HG03354 (cell line): Measurements from ENCODE around the gene A4GALT.
A peak's percentile ranks its signal among the peaks of the same experiment; 100 is the strongest.
"Not testable (repeated sequence)": the region's sequence is repeated elsewhere in the genome, so short reads cannot be mapped to it uniquely, and the experiment has no call there.

Source experiments
- ATAC-seq: cut with Tn5 transposase; IDR thresholded peaks from one replicate; pipeline ENCODE4 v1.9.1; 2021; ENCODE audit warnings: mild to moderate bottlenecking; ENCODE audit not compliant: unreplicated experiment, poor library complexity, severe bottlenecking

Gene A4GALT

DNA sequence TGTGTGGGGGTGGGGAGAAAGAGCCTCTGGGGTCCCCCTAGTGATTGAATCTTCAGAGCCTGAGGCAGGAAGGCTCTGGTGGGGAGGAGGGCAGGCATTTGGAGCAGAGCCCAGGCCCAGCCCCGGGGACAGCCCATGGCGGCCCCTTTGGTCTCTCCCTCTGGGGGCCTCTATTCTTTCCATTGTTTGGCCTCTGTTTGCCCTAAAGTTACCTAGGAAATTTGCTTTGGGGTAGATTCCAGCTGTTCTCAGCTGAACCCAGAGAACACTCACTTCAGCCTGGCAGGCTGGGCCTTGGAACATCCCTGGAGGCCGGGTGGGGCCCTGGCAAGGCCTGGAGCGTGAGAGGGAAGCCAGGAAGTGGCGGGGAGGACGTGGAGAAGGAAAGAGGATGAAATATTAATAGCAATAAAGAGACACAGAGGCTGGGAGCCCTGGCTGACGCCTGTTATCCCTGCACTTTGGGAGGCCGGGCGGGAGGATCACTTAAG lies 22.9 kb upstream of the A4GALT start:
- ATAC-seq, result no peak

DNA sequence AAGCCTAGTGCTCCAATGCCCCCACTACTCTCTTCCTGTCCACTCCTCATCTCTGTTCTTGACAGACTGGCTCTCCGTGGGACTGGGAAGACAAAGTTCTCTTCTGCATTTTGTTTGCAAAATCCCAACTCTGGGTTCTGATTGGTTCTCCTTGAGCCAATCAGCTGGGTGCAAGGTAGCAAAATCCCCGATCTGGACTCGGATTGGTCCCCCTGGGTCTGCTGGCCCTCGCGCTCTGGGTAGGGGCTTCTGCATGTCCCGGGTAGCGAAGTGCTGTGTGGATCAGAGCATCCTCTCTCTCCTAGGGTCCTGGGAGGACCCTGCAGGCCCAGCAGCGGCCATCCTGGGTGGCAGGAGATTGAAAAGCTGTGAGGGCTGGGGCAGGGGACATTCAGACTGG lies 22.3 kb upstream of the A4GALT start:
- ATAC-seq, result no peak

DNA sequence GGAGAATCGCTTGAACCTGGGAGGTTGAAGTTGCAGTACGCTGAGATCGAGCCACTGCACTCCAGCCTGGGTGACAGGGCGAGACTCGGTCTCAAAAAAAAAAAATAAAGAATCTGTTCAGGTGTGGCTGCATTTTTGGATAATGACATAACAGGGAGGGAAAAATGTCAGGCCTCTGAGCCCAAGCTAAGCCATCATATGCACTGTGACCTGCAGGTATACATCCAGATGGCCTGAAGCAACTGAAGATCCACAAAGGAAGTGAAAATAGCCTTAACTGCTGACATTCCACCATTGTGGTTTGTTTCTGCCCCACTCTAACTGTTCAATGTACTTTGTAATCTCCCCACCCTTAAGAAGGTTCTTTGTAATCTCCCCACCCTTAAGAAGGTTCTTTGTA lies 19.6 kb upstream of the A4GALT start:
- ATAC-seq, result not testable (repeated sequence)

DNA sequence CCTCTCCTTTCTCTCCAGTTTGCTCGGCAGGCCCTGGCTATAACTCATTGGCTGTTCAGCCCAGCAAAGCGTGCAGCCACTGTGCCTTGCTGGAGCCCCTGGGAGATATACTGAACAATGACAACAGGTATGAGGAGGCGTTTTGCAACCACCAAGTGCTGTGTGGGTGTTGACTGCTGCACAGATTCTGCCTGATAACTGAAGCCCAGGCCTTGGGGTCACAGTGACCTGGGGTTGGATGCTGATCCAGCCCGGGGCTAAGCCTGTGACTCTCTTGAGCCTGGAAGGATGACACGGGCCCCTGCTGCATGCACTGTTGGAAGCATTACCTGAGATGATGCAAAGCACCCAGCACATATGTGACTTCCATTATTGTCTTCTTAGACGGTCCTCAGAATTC lies 13.7 kb upstream of the A4GALT start:
- no peak for ATAC-seq

DNA sequence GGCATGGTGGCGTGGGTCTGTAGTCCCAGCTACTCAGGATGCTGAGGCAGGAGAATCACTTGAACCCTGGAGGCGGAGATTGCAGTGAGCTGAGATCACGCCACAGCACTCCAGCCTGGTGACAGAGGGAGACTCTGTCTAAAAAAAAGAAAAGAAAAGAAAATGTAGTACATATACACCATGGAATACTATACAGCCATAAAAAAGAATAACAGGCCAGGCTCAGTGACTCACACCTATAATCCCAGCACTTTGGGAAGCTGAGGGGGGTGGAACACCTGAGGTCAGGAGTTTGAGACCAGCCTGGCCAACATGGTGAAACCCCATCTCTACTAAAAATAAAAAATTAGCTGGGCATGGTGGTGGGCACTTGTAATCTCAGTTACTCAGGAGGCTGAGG lies 12.7 kb upstream of the A4GALT start:
- not testable (repeated sequence) for ATAC-seq

DNA sequence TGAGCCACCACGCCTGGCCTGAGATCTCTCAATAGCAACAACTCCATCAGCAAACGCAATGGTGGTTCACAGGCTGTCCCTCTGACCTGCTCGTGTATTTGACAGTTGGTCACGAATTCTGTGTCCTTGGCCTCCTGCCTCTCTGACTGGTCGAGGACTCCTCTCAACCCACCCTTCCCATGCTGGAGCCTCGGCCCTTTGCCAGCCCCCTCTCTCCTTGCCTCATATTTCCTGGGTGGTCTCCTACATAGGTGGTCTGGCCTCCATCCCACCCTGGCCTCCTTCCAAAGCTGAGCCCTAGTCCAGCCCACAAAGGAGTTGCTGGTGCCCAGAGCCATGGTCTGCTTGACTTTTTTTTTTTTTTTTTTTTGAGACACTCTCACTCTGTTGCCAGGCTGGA lies 11.4 kb upstream of the A4GALT start:
- ATAC-seq, result no peak

DNA sequence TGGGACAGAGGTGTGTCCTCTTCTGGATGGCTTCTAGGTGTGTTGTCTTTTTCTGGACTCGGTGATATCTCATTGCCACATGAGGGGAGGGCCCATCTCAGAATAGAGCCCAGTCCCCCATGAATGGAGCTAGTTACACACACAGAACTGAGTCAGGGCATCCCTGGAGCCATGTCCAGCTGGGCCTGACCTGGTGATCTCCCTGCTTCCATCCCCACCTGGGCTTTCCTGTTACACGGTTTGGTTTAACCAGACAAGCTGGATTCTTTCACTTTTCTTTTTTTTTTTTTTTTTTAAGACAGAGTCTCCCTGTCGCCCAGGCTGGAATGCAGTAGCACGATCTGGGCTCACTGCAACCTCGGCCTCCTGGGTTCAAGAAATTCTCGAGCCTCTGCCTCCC lies 6.1 kb upstream of the A4GALT start:
- ATAC-seq, result no peak

DNA sequence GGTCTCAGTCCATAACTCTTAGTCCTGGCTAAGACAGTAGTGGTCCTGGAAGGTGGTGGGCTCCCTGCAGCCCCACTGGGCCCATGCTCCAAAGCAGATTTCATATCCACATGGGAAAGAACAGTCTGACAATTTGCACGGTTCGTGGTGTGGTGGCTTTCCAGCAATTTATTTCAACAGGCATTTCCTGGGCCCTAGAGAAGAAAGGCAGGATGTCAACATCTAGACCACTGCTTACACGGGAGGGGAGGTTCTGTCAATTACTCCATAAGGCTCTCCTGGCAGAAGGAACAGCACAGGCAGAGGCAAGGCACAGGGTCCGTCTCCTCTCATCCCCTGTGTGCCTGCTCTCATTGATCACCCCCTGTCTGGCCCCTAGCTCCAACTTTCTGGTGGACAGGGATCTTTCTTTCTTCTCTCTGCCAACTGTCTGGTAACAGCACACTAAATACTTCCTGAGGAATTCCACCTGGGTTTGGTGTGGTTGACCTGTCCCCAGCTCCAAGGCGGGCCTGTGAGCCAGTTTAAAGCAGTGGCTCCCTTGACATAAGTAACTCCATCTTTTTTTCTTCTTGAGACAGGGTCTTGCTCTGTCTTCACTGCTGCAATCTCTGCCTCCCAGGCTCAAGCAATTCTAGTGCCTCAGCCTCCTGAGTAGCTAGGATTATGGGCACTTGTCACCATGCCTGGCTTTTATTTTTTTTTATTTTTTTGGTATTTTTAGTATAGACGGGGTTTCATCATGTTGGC lies 5.1 kb upstream of the A4GALT start:
- no peak for ATAC-seq

DNA sequence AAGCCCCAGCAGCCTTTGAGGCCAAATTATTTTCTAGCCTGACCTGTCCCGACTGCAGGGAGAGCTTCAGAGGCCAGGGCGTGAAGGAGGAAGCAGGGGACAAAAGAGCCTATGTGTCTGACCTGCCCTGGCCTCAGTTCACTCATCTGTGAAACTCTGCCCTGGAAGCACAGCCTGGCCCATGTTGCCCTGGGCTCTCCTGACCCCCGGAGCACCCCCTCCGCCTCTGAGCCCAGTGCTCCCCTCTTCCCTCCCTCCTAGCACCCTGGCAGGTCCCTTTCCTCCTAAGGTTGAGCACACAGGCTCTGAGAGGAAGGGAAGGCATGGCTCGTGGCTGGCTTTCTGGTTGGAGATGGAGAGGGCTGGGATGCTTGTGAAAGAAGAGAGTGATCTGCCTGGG lies 3.4 kb upstream of the A4GALT start:
- ATAC-seq, result no peak

DNA sequence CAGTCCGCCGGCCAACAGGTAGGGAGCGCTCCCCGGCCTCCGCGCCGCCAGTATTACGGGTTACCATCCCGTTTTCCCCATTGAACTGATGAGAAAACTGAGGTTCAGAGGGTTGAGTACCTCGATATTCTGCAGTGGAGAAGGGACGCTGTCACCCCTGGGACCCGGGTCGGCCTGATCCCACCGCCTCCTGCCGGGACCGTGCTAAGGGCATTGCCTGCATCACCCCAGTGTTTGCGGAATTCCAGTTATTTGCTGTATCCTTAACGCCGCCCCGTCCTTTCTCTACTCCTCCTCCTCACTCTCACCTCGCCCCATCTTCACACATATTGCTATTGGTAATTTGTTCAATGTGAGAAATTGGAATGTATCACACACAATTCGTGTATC lies 370 bp upstream of the A4GALT start:
- no peak for ATAC-seq

DNA sequence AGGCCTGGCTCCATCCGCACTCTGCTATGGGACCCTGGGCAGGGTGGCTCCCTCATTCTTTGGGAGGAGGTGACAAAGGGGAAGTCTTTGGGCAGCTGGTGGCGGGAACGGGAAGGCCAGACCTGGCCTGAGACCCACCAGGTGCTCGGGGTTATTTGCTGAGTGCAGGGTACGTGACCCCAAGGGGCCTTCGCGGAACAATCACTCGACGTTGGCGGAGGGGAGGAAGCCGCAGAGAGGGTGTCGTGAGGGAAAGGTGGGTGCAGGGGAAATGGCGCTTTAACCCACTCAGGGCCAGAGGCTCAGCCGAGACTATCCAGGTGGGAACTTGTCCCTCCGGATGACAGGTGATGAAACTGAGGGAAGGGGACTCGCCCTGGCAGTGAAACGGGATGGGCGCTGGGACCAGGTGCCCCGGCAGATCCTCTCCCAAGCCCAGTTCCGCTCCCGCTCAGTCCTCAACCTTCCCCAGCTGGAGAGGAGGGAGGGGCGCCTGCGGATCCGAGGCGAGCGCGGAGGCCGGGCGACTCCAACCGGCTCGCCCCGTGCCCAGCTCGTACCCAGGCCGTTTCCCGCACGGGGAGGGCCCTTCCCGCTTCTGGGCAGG lies 911 bp downstream of the A4GALT start:
- no peak for ATAC-seq

DNA sequence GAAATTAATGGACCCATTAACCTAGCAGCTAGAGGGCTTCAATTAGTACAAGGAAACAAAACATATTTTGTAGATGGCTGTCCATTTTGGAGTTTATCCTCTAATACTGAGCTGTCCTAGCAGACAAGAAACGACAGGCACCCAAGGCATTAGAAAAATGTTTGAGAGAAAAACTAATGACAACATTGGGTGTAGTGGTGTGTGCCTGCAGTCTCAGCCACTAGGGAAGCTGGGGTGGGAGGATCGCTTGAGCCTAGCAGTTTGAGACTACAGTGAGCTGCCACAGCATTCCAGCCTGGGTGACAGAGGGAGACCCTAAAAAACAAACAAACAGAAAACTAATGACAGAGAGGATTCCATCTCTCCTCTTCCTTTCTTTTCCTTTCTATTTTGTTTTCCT lies 1.5 kb downstream of the A4GALT start:
- ATAC-seq, result no peak

DNA sequence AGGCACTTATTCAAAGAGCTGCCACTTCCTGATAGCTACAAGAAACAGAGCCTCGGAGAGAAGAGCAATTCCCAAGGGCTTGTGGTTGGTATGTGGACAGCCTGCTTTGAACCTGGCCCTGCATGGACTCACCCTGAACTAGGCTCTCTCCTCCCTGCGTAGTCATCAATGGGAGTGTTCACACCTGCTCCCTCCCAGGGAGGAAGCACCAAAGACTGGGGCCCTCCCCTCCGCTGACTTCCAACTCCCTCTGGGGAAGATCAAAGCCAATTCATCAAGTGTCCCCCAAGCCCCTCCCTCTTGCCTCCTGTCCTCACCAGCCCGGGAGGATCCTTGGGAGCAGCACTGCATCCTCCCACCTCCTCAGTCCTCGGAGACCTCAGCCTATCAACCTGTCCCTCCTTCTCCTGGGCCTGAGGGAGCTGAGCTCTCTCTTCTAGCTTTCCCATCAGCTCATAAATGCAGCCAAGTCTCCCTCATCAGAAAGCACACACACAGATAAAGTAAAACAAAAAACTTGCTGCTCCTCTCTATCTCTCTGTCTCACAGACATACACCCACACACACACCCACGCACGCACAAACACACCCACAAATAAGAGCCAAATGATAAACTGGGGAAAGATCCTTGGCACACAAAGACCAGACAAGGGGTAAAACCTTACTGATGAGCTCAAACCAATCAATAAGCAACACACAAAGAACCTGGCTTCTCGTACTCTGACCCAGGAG lies 3.3 kb downstream of the A4GALT start:
- peak; percentile 23 for ATAC-seq

DNA sequence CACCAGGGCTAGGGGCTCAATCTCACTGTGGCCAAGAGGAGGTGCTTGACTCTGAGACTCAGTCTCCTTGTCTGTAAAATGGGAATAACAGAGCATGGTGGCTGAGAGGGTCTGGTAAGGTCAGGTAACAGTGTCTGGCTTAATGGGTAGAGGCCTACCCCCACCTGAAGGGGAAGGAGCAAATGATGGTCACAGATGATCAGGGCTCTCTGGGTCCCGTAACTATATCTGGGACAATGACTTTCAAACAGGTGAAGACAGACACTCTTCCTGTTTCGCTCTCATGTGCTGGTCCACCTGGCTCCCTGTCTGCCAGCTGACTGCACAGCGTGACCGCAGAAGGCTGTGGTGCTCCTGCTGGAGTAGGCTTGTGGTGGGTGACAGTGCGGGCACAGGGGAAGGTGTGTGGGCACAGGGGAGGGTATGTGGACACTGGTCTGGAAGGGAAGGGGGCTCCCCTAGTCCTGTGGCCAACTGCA lies 4.0 kb downstream of the A4GALT start:
- ATAC-seq, result peak; percentile 44

DNA sequence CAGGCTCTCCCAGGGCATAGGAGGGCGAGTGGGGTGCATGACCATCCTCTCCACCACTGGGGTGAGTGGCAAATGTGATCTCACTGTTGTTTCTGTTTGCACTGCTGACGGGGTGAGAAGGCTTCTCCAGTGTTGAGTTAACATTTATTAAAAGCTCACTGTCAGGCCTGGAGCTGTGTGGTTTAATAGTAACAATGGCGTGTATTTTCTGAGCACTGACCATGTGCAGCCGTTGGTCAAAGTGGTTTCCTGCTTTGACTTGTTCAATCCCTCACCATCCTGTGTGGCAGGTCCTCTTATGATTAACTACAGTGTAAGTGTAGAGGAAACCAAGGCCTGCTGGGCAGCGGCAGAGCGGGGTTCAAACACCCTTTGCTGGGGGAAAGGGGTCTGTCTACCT lies 4.4 kb downstream of the A4GALT start:
- peak; percentile 39 for ATAC-seq

DNA sequence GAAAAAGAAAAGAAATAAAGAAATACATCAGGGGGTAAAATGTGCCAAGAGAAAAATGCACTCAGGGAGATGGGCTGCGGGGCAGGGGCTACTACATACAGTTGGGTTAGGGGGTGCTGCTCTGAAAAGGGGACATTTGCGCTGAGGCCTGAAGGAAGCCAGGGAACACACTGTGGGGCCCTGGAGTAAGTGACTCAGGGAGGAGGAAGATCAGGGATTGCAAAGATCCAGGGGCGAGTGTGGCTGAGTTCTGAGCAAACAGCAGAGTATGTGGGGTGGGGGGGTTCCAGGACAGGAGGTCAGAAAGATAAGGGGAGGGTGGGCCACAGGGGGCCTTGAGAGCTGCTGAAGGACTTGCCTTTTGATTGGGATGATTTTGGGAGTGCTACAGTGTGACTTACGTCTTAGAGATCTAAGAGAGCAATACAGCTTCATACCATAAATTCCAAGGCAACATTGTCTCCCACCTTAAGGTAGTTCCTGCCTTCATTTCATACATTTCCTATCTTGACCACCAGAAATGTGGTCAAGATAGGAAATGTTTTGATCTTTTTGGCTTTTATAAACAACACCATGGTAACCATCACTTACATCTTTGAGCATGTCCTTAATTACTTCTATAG lies 5.8 kb downstream of the A4GALT start:
- ATAC-seq, result no peak

DNA sequence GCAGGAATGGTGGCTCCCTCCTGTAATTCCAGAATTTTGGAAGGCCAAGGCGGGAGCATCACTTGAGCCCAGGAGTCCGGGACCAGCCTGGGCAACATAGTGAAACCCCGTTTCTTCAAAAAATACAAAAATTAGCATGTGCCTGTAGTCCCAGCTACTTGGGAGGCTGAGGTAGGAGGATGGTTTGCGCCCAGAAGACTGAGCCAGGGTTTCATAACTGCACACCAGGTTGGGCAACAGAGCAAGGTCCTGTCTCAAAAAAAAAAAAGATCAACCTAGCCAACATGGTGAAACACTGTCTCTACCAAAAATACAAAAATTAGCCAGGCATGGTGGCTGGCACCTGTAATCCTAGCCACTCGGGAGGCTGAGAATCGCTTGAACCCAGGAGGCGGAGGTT lies 6.4 kb downstream of the A4GALT start:
- no peak for ATAC-seq

DNA sequence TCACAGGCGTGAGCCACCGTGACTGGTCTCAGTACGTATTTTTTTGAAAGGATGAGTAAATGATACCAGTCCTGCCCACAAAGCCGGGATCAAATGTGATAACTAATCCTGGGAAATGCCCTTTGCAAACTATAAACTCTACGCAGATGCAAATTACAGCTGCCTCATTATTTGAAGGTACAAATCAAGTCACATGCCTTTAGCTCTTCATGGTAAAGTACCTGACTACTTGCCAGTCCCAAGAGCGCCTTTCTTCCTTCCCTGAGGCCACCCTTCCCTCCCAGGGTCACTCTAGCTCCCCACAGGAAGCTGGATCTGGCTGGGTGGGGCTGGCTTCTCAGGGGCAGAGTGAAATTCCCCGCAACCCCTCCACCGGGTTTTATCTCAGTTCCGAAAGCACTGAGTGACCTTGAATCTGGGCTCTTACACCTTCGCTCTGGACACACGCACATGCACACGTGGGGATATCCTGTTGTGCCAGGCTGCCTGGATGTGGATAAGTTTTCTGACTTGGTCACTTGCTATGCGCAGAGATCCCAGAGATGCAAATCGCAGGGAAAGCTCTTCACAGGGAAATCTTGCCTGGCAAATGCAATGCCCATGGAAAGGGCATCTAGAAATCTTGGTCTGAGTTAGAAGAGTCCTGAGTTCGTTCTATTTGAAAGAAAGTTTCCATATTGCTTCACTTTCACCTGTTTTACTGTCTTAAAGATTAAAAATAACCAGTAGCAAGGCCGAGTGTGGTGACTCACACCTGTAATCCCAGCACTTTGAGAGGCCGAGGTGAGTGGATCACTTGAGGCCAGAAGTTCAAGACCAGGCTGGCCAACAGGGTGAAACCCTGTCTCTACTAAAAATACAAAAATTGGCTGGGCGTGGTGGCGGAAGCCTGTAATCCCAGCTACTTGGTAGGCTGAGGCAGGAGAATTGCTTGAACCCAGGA lies 8.5 kb downstream of the A4GALT start:
- ATAC-seq, result no peak

DNA sequence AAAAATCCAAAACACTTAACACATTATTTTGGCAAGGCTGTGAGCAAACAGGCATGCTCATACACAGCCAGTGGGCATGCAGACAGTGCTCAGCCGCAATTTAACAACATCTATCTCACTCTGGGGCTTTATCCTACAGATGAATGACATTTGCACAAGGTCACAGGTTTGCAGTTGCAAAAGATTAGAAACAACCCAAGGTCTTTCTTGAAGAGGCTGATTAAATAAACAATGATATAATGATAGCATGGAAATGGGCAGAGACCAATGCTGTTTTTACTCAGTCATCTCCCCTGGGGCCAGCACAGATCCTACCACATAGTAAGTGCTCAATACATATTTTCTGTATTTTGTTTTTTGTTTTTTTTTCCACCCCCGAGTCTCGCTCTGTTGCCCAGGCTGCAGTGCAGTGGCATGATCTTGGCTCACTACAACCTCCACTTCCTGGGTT lies 9.4 kb downstream of the A4GALT start:
- no peak for ATAC-seq
